Neuronal stem cell (in vitro differentiated cells): Measurements from ENCODE around the gene ADTRP.

Source experiments
- DNase-seq: peaks from one replicate; pipeline ENCODE4 v3.0.0-alpha.2; 2013; ENCODE audit warnings: low spot score
- H2AFZ ChIP-seq: one replicate; pipeline ENCODE4 v1.6.1; 2013; ENCODE audit warnings: mild to moderate bottlenecking, low read length, inconsistent platforms
- H2AK5ac ChIP-seq: 2 replicates; pipeline ENCODE4 v1.6.1; 2013; ENCODE audit warnings: low read depth, mild to moderate bottlenecking, inconsistent platforms, low read length, moderate library complexity, mixed read lengths
- H2BK120ac ChIP-seq: 2 replicates; pipeline ENCODE4 v1.6.1; 2013; ENCODE audit warnings: low read depth, mild to moderate bottlenecking, inconsistent platforms, low read length, moderate library complexity, mixed read lengths
- H2BK12ac ChIP-seq: one replicate; pipeline ENCODE4 v1.6.1; 2013; ENCODE audit warnings: low read length, inconsistent platforms
- H2BK15ac ChIP-seq: 2 replicates; pipeline ENCODE4 v1.6.1; 2013; ENCODE audit warnings: mild to moderate bottlenecking, low read length, inconsistent platforms, mixed read lengths
- H2BK5ac ChIP-seq: one replicate; pipeline ENCODE4 v1.6.1; 2013; ENCODE audit warnings: inconsistent platforms, mild to moderate bottlenecking, low read length, moderate library complexity
- H3K14ac ChIP-seq: one replicate; pipeline ENCODE4 v1.6.1; 2013; ENCODE audit warnings: low read length, inconsistent platforms
- H3K18ac ChIP-seq: 2 replicates; pipeline ENCODE4 v1.6.1; 2013; ENCODE audit warnings: low read length, inconsistent platforms
- H3K23ac ChIP-seq: 2 replicates; pipeline ENCODE4 v1.6.1; 2013; ENCODE audit warnings: low read depth, mild to moderate bottlenecking, mixed read lengths, low read length, inconsistent platforms; ENCODE audit not compliant: poor library complexity
- H3K27ac ChIP-seq: replicated peaks from 3 replicates; pipeline ENCODE4 v1.5.1; 2013; ENCODE audit warnings: low read length, inconsistent platforms
- H3K27me3 ChIP-seq, 3 experiments: 2 replicates each; pipeline ENCODE4 v1.6.1; 2013; ENCODE audit warnings: low read length in 3 of 3, mild to moderate bottlenecking in 2 of 3, inconsistent platforms in 1 of 3, low read depth in 1 of 3, mixed read lengths in 1 of 3, moderate library complexity in 1 of 3; ENCODE audit not compliant: control insufficient read depth in 3 of 3, insufficient read depth in 3 of 3
- H3K36me3 ChIP-seq, 2 donors: replicated peaks in 1 of 2; 2 replicates each; pipeline ENCODE4 v1.6.1; 2013; ENCODE audit warnings: low read length in 2 of 2; ENCODE audit not compliant: control insufficient read depth in 2 of 2, insufficient read depth in 2 of 2
- H3K4ac ChIP-seq: 2 replicates; pipeline ENCODE4 v1.6.1; 2013; ENCODE audit warnings: inconsistent platforms, mild to moderate bottlenecking, low read length, moderate library complexity
- H3K4me1 ChIP-seq, 2 donors: 1 replicate in 1 of 2; 2 replicates in 1 of 2; pipeline ENCODE4 v1.6.1; 2013; ENCODE audit warnings: low read length in 2 of 2, low read depth in 1 of 2; ENCODE audit not compliant: control insufficient read depth in 2 of 2, insufficient read depth in 1 of 2
- H3K4me2 ChIP-seq: one replicate; pipeline ENCODE4 v1.6.1; 2013; ENCODE audit warnings: mild to moderate bottlenecking, low read length, inconsistent platforms; ENCODE audit not compliant: insufficient read depth, poor library complexity, severe bottlenecking
- H3K4me3 ChIP-seq, 2 donors: 2 replicates each; pipeline ENCODE4 v1.5.1; 2013; ENCODE audit warnings: low read length in 2 of 2, mild to moderate bottlenecking in 2 of 2, inconsistent platforms in 1 of 2, moderate library complexity in 1 of 2
- H3K79me1 ChIP-seq: one replicate; pipeline ENCODE4 v1.6.1; 2013; ENCODE audit warnings: low read depth, mild to moderate bottlenecking, inconsistent platforms, low read length, moderate library complexity
- H3K9ac ChIP-seq: one replicate; pipeline ENCODE4 v1.6.1; 2013; ENCODE audit warnings: mild to moderate bottlenecking, low read depth, low read length, inconsistent platforms; ENCODE audit not compliant: poor library complexity
- H3K9me3 ChIP-seq, 2 donors: replicated peaks in 1 of 2; 2 replicates each; pipeline versions ENCODE3 to v1.6.1; 2013; ENCODE audit warnings: low read length in 2 of 2, mild to moderate bottlenecking in 2 of 2, inconsistent platforms in 1 of 2, low read depth in 1 of 2, mixed read lengths in 1 of 2, moderate library complexity in 1 of 2; ENCODE audit not compliant: control insufficient read depth in 2 of 2, insufficient read depth in 1 of 2
- H4K8ac ChIP-seq: one replicate; pipeline ENCODE4 v1.6.1; 2013; ENCODE audit warnings: low read depth, mild to moderate bottlenecking, inconsistent platforms, low read length, moderate library complexity
- H4K91ac ChIP-seq: one replicate; pipeline ENCODE4 v1.6.1; 2013; ENCODE audit warnings: low read length, low read depth, mild to moderate bottlenecking, inconsistent platforms; ENCODE audit not compliant: poor library complexity
- WGBS, 2 donors: extraction: QIAGEN DNeasy Blood & Tissue Kit; methylation state at CpG; one replicate each; pipeline ENCODE4 v1.1.7; 2013; ENCODE audit warnings: missing lambda C conversion rate in 2 of 2, mixed read lengths in 1 of 2; ENCODE audit not compliant: insufficient read length in 2 of 2, insufficient replicate concordance in 1 of 2; ENCODE audit errors: extremely low coverage in 2 of 2; 5-methylcytosine and 5-hydroxymethylcytosine counted together

ADTRP gene

GRCh38 chr6:11684901-11685480, 93.6 kb downstream of the ADTRP start:
- Histone ChIP-seq H2AK5ac (no peak overlapping the region), H3K36me3 (no peaks in the 10 kb centered on the region), H2BK5ac (no peak overlapping the region), H3K27me3 (no peaks in the 10 kb centered on the region), H2BK12ac (no peak overlapping the region), H3K4me1 (peaks cover 0 to 4% of the 10 kb centered on the region in 2 donors), H3K9me3 (peaks cover 2 to 7% of the 10 kb centered on the region in 2 donors), H3K9ac (no peak overlapping the region), H2AFZ (no peak overlapping the region), H3K4me2 (no peak overlapping the region), H4K91ac (no peak overlapping the region), H2BK120ac (no peak overlapping the region), H3K23ac (no peak overlapping the region), H3K4me3 (no peak overlapping the region), H3K27ac (no peak overlapping the region), H3K79me1 (no peaks in the 10 kb centered on the region), H3K18ac (no peak overlapping the region), H3K14ac (no peak overlapping the region), H2BK15ac (no peak overlapping the region), H4K8ac (no peak overlapping the region), H3K4ac (no peak overlapping the region)
- no CpG with 5 or more reads among the region's 4 CpGs for WGBS, 2 donors
- DNase-seq, result no peak

GRCh38 chr6:11683871-11684270, 94.7 kb downstream of the ADTRP start:
- H3K9me3 ChIP-seq, result peaks cover 2 to 7% of the 10 kb centered on the region in 2 donors
- no peak overlapping the region for H2BK15ac ChIP-seq
- DNase-seq, result no peak
- H2BK5ac ChIP-seq, result no peak overlapping the region
- no peak overlapping the region for H2AK5ac ChIP-seq
- no CpG with 5 or more reads among the region's 2 CpGs for WGBS, 2 donors
- no peak overlapping the region for H4K8ac ChIP-seq
- H3K4me1 ChIP-seq, result peaks cover 0 to 4% of the 10 kb centered on the region in 2 donors
- no peaks in the 10 kb centered on the region for H3K79me1 ChIP-seq
- no peak overlapping the region for H2BK120ac ChIP-seq
- H3K14ac ChIP-seq, result no peak overlapping the region
- no peak overlapping the region for H2BK12ac ChIP-seq
- no peak overlapping the region for H3K4me2 ChIP-seq
- no peak overlapping the region for H3K4ac ChIP-seq
- no peak overlapping the region for H3K27ac ChIP-seq
- no peak overlapping the region for H3K4me3 ChIP-seq
- no peaks in the 10 kb centered on the region for H3K36me3 ChIP-seq
- no peak overlapping the region for H4K91ac ChIP-seq
- no peaks in the 10 kb centered on the region for H3K27me3 ChIP-seq
- no peak overlapping the region for H3K18ac ChIP-seq
- H3K23ac ChIP-seq, result no peak overlapping the region
- H2AFZ ChIP-seq, result no peak overlapping the region
- H3K9ac ChIP-seq, result no peak overlapping the region

GRCh38 chr6:11682561-11682975, 96.0 kb downstream of the ADTRP start:
- Histone ChIP-seq H3K23ac (no peak overlapping the region), H3K14ac (no peak overlapping the region), H3K4me2 (no peak overlapping the region), H2BK120ac (no peak overlapping the region), H3K9me3 (peaks cover 2 to 7% of the 10 kb centered on the region in 2 donors), H2AFZ (no peak overlapping the region), H3K27ac (no peak overlapping the region), H3K79me1 (no peaks in the 10 kb centered on the region), H4K91ac (no peak overlapping the region), H2BK5ac (no peak overlapping the region), H3K27me3 (no peaks in the 10 kb centered on the region), H3K36me3 (no peaks in the 10 kb centered on the region), H2BK15ac (no peak overlapping the region), H3K9ac (no peak overlapping the region), H3K4ac (no peak overlapping the region), H3K4me1 (no peaks in the 10 kb centered on the region), H2BK12ac (no peak overlapping the region), H2AK5ac (no peak overlapping the region), H3K18ac (no peak overlapping the region), H3K4me3 (no peak overlapping the region), H4K8ac (no peak overlapping the region)
- DNase-seq, result no peak
- WGBS, 2 donors, result no CpG with 5 or more reads among the region's 3 CpGs

- no peak overlapping the region for H3K23ac ChIP-seq
- no peak overlapping the region for H3K4me2 ChIP-seq
- no peak overlapping the region for H2BK15ac ChIP-seq
- no peaks in the 10 kb centered on the region for H3K79me1 ChIP-seq
- no peak overlapping the region for H3K27ac ChIP-seq
- H2BK12ac ChIP-seq, result no peak overlapping the region
- DNase-seq, result no peak
- H3K18ac ChIP-seq, result no peak overlapping the region
- no peak overlapping the region for H2AFZ ChIP-seq
- H3K9me3 ChIP-seq, result peaks cover 2 to 7% of the 10 kb centered on the region in 2 donors
- no peak overlapping the region for H3K14ac ChIP-seq
- H3K9ac ChIP-seq, result no peak overlapping the region
- no peak overlapping the region for H3K4ac ChIP-seq
- H2BK120ac ChIP-seq, result no peak overlapping the region
- no peak overlapping the region for H2BK5ac ChIP-seq
- no CpG with 5 or more reads among the region's 2 CpGs for WGBS, 2 donors
- no peak overlapping the region for H2AK5ac ChIP-seq
- no peaks in the 10 kb centered on the region for H3K27me3 ChIP-seq
- no peak overlapping the region for H4K8ac ChIP-seq
- H3K4me1 ChIP-seq, result no peaks in the 10 kb centered on the region
- no peak overlapping the region for H4K91ac ChIP-seq
- no peak overlapping the region for H3K4me3 ChIP-seq
- H3K36me3 ChIP-seq, result no peaks in the 10 kb centered on the region
These were observed 96.8 kb downstream of the ADTRP start for GRCh38 chr6:11681770-11682169.
